ENCODE results near the gene ATM.

- TF ChIP-seq REST (IDR thresholded peaks at IDR 0.05; ENCODE audit: low read depth) (no peak), CREB1 (IDR thresholded peaks at IDR 0.05; ENCODE audit: low read depth) (no peak), EP300 (IDR thresholded peaks at IDR 0.05; ENCODE audit: borderline replicate concordance) (no peak), TAF1 (IDR thresholded peaks at IDR 0.05; ENCODE audit: low read depth) (no peak), EGR1 (IDR thresholded peaks at IDR 0.05) (no peak), RAD21 (IDR thresholded peaks at IDR 0.05; ENCODE audit: low read depth) (no peak), FOXM1 (IDR thresholded peaks at IDR 0.05; ENCODE audit: borderline replicate concordance, low read depth) (no peak), NFIC (IDR thresholded peaks at IDR 0.05) (no peak), TEAD4 (IDR thresholded peaks at IDR 0.05) (no peak), YY1 (IDR thresholded peaks at IDR 0.05; ENCODE audit: low read depth) (no peak), ZBTB7A (IDR thresholded peaks at IDR 0.05; ENCODE audit: low read depth) (no peak)
- TF ChIP-seq, protein P1, sequence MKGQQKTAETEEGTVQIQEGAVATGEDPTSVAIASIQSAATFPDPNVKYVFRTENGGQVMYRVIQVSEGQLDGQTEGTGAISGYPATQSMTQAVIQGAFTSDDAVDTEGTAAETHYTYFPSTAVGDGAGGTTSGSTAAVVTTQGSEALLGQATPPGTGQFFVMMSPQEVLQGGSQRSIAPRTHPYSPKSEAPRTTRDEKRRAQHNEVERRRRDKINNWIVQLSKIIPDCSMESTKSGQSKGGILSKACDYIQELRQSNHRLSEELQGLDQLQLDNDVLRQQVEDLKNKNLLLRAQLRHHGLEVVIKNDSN (IDR thresholded peaks at IDR 0.05), result no peak
These were observed 56.1 kb downstream of the ATM start for GRCh38 chr11:108278954-108279353.

Data from Ishikawa (cell line).